DMS 273 treated with DMSO at 0.1 percent for 48 hours (cell line): ENCODE data around the gene ATP6V0C.
"Not testable (repeated sequence)": the region's sequence is repeated elsewhere in the genome, so short reads cannot be mapped to it uniquely, and the experiment has no call there.

ENCODE experiments used
- DNase-seq: peaks from one replicate; lab custom pipeline; 2025; lab: John Stamatoyannopoulos, UW

ATP6V0C gene

GRCh38 chr16:2474877-2475412, 38.8 kb upstream of the ATP6V0C start, which contains the start of gene TBC1D24:
Gene TBC1D24 (plus strand): TSS chr16:2475127. CDS start chr16:2496149, 21,022 bp downstream.
- peak; percentile 33 for DNase-seq

- no peak for DNase-seq
Measured at GRCh38 chr16:2475413-2476344, 38.1 kb upstream of the ATP6V0C start.

DNA sequence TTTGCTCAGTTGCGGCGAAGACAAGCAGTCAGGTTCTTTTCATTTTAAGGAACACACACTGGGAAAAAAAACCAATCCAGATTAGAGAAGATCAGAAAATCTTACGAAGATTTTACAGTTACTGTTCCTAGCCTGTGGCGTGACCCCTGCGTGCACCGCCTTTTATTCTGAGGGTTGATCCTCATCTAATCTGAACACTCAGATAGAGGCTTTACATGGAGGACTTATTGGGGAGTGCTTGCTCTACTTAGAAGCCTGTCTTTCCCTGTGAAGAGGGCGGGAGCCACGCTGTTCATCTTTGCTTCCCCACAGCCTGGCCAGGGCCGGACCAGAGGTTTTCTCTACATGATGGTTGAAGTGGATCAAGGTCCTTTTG, 37.4 kb upstream of the ATP6V0C start:
- DNase-seq = no peak

- DNase-seq = no peak
Measured at GRCh38 chr16:2476741-2477140, 37.0 kb upstream of the ATP6V0C start.

DNA sequence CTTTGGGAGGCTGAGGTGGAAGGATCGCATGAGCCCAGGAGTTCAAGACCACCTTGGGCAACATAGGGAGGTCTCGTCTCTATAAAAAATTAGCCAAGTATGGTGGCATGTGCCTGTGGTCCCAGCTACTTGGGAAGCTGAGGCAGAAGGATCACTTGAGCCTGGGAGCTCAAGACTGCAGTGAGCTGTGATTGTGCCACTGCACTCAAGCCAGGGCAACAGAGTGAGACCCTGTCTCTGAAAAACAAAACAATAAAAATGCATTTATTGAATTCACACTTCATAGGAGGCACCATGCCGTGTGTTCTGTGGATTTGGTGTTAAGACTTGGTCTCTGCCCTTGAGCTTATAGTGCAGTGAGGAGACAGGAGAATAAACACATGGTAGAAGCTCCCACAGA, 36.4 kb upstream of the ATP6V0C start:
- DNase-seq = no peak

DNA sequence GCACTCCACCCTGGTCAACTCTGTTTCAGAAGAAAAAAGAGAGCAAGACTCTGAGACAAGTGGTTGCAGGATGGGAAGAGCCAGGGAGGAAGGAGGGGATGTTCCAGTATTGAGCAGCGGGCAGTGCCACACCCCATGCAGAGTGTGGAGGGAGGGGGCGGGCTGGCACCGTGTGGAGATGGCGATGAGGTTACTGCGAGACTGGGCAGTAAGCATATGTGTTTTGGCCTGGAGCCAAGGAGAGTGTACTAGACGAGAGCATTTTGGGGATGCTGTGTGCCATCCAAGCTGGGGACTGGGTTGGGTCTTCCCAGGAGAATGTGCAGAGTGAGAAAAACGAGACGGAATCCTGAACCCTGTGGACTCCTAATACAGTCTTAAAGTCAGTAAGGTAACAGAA, 35.5 kb upstream of the ATP6V0C start:
- DNase-seq = no peak

DNA sequence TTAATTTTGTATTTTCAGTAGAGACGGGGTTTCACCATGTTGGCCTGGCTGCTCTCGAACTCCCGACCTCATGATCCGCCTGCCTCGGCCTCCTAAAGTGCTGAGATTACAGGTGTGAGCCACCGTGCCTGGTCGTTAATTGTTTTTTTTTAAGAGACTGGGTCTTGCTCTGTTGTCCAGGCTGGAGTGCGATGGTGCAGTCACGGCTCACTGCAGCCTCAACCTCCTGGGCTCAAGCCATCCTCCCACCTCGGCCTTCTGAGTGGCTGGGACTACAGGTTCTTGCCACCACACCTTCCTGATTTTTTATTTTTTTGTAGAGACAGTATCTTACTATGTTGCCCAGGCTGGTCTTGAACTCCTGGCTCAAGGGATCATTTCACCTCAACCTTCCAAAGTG, 33.8 kb upstream of the ATP6V0C start:
- DNase-seq = not testable (repeated sequence)

- DNase-seq = no peak
Measured at GRCh38 chr16:2480948-2481347, 32.8 kb upstream of the ATP6V0C start.

- no peak for DNase-seq
Measured at GRCh38 chr16:2481676-2482075, 32.1 kb upstream of the ATP6V0C start.

DNA sequence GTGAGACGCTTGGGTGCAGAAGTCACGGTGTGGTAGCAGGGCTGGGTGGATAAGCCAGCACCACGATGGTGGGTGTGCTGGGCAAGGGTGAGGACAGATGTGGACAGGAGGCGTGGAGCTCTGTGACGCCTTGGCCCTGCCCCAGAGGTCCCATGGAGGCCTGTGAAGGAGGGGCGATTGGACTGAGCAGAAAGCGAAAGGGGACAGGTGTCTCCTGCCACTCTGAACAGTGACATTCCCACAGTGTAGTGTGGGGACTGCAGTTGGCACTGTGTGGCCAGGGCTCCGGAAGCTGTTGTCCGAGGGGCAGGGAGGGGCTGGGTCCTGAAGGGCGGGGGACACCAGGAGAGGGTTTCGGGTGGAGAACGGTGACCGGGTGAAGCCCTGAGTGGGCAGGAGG, 31.5 kb upstream of the ATP6V0C start:
- no peak for DNase-seq

DNA sequence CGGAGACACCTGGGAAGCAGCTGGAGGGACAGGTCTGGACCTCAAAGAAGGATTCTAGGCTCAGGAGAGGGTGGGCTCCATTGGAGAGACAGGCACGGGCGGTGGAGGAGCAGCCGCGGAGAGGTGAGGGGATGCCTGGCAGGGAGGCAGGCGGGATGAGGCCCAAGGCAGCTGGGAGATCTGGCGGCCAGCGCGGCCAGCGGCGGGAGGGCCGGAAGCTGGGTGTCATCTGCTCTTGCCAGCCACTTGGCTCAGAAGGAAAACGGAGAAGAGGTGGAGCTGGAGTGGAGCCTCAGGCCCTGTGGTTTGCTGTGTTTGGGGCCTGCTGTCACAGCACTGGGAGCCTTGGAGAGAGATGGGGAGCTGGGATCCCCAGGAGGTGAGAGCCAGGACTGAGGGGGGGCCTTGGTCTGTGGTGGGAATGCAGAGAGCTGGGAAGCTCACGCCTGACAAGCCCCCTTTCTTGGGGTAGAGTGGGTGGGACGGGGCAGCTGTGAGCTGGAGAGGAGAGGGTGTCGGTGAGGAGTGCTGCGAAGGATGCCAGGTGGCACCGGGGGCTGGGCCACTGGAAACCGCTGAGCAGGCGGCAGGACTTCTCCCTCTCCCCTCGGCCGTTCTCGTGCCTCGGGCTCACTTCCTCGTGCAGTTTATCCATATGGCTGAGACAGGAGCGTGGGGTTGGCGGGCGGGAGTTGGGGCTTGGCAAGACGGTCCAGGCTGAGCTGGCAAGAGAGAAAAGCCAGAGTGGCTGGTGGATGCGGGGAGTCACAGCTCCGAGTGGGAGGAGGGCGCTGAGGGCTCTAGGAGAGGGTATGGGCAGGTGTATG, 30.8 kb upstream of the ATP6V0C start:
- peak; percentile 80 for DNase-seq

- no peak for DNase-seq
Measured at GRCh38 chr16:2483939-2484897, 29.5 kb upstream of the ATP6V0C start.

- no peak for DNase-seq
Measured at GRCh38 chr16:2484898-2485508, 28.7 kb upstream of the ATP6V0C start.

DNA sequence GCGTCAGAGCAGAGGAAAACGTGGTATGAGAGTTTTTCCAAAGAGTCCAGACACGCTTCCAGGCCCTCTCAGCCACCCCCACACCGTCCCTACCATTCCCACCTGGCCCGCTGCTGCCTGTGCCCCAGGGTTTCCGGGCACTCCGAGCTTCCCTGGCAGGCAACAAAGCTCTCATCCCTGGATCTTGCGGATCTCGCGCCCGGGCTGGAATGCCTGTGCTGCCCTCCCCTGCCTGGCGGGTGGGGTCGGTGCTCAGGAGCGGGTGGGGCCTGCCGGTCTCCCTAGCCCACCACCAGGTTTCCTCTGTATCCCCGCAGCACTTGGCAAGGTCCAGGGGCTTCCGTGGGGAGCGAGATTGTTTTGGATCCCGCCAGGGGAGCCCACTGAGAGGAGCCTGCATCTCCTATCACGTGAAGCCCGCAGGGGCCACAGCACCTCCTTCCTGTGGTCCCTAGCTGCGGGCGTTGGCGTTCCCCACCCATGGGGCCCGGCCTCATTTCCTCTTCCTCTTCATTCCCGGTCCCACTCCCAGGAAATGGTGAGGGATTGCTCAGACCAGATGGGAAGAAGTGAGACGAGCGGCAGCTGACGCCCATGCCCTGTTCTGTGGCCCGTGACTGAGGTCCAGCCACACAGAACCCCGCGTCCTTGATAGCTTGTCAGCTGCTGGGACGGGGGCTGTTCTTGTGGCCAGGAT, 27.8 kb upstream of the ATP6V0C start:
- no peak for DNase-seq

DNA sequence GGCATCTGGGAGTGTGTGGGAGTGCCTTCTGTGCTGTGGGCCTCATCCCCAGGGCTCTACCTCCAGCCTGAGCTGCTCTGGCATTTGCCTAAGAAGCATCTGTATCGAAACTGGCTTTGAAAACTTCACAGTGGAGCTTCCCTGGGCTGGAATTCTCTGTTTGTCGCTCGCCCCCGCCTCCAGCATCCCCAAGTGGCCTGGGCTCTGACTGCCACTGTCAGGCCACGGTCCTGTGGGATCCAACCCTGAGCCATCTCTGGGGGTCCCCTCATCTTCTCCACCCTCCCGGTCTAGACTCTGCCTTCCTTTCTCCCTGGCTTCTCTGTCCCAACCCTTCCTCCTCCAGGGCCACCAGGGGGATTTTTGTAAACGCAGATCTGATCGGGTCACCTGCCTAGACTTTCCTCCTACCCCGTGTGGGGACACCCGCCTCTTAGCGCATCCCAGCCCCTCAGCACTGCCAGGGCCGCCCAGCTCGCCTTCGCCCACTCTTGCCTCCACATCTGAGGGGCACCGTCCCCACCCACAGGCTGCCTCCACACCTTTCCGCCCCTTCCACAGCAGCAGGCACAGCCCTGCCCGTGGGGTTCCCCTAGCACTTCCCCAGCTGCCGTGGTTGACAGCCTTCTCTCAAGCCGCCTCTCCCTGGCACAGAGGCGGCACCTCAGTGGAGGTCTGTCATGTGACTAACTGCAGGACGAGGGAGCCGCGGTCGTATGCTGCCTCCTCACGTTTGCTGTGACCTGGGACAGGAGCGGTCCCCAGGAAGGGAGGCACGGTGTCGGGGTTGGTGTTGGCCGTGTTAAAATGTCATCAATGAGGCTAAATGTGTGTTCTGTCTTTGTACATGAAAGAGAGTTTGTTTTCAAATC, 26.9 kb upstream of the ATP6V0C start:
- no peak for DNase-seq

DNA sequence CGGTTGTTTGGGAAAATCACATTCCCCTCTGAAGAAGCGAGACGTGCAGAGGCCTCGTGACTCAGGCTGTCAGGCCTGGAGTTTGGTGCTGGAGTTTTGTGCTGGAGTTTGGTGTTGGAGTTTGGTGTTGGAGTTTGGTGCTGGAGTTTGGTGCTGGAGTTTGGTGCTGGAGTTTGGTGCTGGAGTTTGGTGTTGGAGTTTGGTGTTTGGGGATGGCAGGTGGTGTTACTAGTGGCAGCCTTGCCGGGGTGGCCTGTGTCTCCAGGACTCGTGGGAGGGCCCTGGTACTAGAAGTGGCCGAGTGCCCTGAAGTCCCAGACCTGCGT, 26.3 kb upstream of the ATP6V0C start:
- no peak for DNase-seq

DNA sequence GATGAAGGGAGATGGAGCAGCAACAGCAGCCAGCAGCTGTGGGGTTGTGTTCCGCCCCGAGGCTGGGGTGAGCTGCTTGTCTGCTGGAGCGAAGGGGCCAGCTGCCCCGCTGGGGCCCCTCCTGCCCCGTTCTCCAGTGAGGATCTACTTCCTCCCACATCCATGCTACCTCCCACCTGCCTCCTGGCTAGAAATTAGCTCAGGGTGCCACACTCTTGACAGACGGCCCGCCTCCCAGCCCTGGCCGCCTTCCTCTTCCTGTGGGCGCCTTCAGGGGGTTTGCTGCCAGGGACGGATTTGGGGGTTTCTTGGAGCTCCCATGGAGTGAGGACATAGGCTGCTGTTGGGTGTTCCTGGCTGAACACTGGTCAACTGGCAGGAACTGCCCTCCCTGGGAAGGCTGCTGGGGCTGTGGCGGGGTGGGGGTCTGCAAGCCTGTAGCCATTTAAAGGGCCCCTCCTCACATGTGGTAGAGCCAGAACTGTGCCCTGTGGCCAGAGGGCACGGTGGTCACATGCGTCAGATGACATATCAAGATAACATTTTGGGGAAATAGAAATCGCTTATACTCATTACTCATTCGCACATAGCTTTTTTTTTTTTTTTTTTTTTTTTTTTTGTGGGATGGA, 25.7 kb upstream of the ATP6V0C start:
- no peak for DNase-seq

- no peak for DNase-seq
Measured at GRCh38 chr16:2489581-2489980, 24.2 kb upstream of the ATP6V0C start.
